ENCODE results near the gene KRTCAP2. TPM values are rescaled to one million over a fixed set of nuclear protein-coding genes. Genes with fewer than 3 reads are reported as not detected.

The KRTCAP2 gene
- total RNA-seq, 2 donors from 2014 or later, result 106 to 112 TPM

DNA sequence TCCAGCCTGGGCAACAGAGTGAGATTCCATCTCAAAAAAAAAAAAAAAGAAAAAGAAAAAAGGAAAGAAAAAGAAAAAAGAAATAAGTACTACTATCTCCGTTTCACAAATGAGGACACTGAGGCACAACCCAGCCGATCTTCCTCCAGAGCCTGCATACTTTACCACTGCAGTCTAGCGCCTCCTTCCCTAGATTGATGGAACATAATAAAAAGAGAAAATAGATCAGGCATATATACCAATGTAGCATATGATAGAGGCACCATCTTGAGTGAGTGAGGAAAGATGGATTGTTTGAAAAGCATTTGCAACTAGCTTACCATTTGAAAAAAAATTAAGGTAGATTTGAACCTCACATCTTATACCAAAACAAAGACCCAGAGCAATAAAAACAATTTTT is 27.6 kb downstream of the KRTCAP2 start:
- Histone ChIP-seq H3K27me3 (replicated peaks; ENCODE audit: insufficient read depth) (no peaks in the 10 kb centered on the region), H3K27ac (no peak overlapping the region), H3K4me1 (ENCODE audit: control insufficient read depth in 1 of 2, low read depth in 2 of 2) (no peaks in the 10 kb centered on the region), H3K9me3 (no peaks in the 10 kb centered on the region), H3K4me3 (no peak overlapping the region), H3K36me3 (no peaks in the 10 kb centered on the region)
- no peak for ATAC-seq (ENCODE audit: insufficient number of reproducible peaks, low FRiP score, low read depth)
- no peak for DNase-seq (ENCODE audit: low spot score)
- TF ChIP-seq, protein P1, sequence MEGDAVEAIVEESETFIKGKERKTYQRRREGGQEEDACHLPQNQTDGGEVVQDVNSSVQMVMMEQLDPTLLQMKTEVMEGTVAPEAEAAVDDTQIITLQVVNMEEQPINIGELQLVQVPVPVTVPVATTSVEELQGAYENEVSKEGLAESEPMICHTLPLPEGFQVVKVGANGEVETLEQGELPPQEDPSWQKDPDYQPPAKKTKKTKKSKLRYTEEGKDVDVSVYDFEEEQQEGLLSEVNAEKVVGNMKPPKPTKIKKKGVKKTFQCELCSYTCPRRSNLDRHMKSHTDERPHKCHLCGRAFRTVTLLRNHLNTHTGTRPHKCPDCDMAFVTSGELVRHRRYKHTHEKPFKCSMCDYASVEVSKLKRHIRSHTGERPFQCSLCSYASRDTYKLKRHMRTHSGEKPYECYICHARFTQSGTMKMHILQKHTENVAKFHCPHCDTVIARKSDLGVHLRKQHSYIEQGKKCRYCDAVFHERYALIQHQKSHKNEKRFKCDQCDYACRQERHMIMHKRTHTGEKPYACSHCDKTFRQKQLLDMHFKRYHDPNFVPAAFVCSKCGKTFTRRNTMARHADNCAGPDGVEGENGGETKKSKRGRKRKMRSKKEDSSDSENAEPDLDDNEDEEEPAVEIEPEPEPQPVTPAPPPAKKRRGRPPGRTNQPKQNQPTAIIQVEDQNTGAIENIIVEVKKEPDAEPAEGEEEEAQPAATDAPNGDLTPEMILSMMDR (IDR thresholded peaks at IDR 0.05), result no peak

DNA sequence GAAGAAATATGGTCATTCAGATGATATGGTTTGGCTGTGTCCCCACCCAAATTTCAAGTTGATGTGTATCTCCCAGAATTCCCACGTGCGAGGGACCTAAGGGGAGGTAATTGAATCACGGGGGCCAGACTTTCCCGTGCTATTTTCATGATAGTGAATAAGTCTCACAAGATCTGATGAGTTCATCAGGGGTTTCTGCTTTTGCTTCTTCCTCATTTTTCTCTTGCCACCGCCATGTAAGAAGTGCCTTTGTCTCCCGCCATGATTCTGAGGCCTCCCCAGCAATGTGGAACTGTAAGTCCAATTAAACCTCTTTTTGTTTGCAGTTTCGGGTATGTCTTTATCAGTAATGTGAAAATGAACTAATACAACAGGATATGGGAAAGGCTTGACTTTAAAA is 31.4 kb downstream of the KRTCAP2 start:
- no peaks in the 10 kb centered on the region for H3K36me3 ChIP-seq
- peaks cover 4 to 27% of the 10 kb centered on the region in 2 donors for H3K4me1 ChIP-seq (ENCODE audit: control insufficient read depth in 1 of 2, low read depth in 2 of 2)

DNA sequence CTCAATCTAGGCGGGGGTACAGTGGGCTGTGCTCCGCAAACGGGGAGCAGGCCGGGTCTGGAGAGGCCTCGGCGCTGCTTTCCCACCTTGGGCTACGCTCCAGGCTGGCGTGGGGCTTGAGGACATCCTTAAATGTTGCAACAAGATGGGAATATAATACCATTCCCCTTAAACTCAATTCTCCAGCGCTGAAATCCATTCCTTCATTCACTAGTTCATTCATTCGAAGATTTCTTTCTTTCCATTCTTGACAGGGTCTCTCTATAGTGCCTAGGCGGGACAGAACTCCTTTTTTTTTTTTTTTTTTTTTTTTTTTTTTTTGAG is 32.5 kb downstream of the KRTCAP2 start:
- no peak for ATAC-seq (ENCODE audit: insufficient number of reproducible peaks, low FRiP score, low read depth)
- H3K27ac ChIP-seq, result peak overlapping the region; percentile 77 to 88
- no peak for DNase-seq (ENCODE audit: low spot score)
- peak overlapping the region; percentile 74 for H3K4me3 ChIP-seq
- peaks cover 6 to 30% of the 10 kb centered on the region in 2 donors for H3K4me1 ChIP-seq (ENCODE audit: control insufficient read depth in 1 of 2, low read depth in 2 of 2)
- TF ChIP-seq, protein P1 (IDR thresholded peaks at IDR 0.05), result no peak
- H3K27me3 ChIP-seq (replicated peaks; ENCODE audit: insufficient read depth), result no peaks in the 10 kb centered on the region
- H3K9me3 ChIP-seq, result no peaks in the 10 kb centered on the region
- H3K36me3 ChIP-seq, result no peaks in the 10 kb centered on the region

More for the DNA sequence above, 31.4 kb downstream of the KRTCAP2 start:
- Histone ChIP-seq H3K4me3 (no peak overlapping the region), H3K9me3 (no peaks in the 10 kb centered on the region), H3K27ac (no peak overlapping the region), H3K27me3 (replicated peaks; ENCODE audit: insufficient read depth) (no peaks in the 10 kb centered on the region)
- DNase-seq (ENCODE audit: low spot score), result no peak
- TF ChIP-seq, protein P1 (IDR thresholded peaks at IDR 0.05), result no peak
- ATAC-seq (ENCODE audit: insufficient number of reproducible peaks, low FRiP score, low read depth), result no peak

DNA sequence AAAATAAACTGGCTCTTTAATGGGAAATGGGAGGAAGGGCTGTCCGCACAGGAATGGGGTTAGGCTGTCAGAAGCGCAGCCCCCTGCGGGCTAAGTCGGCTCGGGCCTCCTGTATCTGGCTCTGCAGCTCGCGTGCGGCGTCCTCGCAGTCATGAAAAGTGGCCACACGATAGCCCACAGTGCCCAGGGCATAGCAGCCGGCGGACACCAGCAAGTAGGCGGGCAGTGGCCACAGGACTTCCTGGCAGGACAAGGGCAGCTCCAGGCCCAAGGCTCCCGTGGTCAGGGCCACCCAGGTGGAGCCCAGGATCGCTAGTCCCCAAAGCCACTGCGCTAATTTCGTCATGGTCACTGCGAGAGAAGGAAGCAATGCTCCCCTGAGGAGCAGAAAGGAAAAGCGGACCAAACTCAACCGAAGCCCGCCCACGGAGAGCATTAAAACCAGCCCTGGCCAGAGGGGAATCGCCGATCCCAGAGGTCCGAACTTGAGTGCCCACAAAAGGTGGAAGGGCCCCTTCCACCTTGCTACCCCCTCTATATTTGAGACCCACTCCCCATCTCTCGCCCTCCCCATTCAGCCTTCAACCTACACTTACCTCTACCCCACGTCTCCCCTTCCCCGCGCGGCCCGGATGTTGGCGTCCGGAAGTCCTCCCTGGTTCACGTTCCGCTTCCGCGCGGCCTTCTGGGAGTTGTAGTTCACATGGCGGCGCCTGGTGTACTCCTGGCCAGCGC is 33.0 kb downstream of the KRTCAP2 start, which contains the start of gene DPM3:
TSS of gene DPM3 (minus strand) at position 637 of the 735 bp plus-strand sequence. CDS start at position 346, 291 bp downstream.
- TF ChIP-seq, protein P1 (IDR thresholded peaks at IDR 0.05), result no peak
- ATAC-seq (ENCODE audit: insufficient number of reproducible peaks, low FRiP score, low read depth) (no peak), DNase-seq (ENCODE audit: low spot score) (peak; percentile 82)
- H3K4me1 ChIP-seq (ENCODE audit: control insufficient read depth in 1 of 2, low read depth in 2 of 2), result peaks cover 6 to 30% of the 10 kb centered on the region in 2 donors
- H3K27me3 ChIP-seq (replicated peaks; ENCODE audit: insufficient read depth), result no peaks in the 10 kb centered on the region
- no peaks in the 10 kb centered on the region for H3K36me3 ChIP-seq
- no peaks in the 10 kb centered on the region for H3K9me3 ChIP-seq
- H3K27ac ChIP-seq, result peak within 1 kb of the TSS; percentile 77 to 88
- peak within 1 kb of the TSS; percentile 74 for H3K4me3 ChIP-seq

DNA sequence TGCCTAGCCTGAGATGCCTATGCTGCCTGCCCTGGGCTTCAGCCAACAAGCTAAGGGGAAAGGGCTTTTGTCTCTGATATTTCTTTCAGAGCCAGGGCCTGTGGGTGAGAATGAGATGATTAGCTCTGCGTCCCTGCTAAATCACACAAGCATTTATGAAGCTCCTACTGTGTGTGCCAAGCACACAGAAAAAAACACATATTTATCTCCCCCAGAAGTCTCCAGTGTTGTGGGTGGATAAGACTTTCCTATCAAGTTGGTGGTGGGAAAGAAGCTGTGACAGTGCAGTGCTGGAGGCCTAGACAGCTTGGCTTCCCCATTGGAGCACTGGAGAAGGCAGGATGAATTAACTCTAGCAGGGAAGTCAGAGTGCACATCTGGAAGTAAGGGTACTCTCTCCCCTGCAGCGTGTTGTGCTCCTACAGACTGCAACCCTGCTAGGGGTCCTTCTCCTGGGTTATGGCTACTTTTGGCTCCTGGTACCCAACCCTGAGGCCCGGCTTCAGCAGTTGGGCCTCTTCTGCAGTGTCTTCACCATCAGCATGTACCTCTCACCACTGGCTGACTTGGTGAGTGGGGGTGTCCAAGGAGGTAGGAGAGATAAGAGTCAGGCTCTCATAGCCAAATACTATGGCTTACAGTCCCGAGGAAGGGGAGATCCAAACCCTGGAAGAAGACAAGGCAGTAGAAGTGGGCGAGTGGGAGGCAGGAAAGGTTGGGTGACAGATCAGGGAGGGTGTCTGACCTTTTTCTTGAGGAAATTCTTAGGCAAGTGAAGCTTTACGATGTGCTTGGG is 35.8 kb downstream of the KRTCAP2 start:
- Histone ChIP-seq H3K4me1 (ENCODE audit: control insufficient read depth in 1 of 2, low read depth in 2 of 2) (peaks cover 12 to 40% of the 10 kb centered on the region in 2 donors), H3K9me3 (no peaks in the 10 kb centered on the region), H3K36me3 (no peaks in the 10 kb centered on the region), H3K27me3 (replicated peaks; ENCODE audit: insufficient read depth) (no peaks in the 10 kb centered on the region), H3K27ac (peak overlapping the region; percentile 94 to 100), H3K4me3 (peak overlapping the region; percentile 72)
- TF ChIP-seq, protein P1 (IDR thresholded peaks at IDR 0.05), result no peak
- ATAC-seq (ENCODE audit: insufficient number of reproducible peaks, low FRiP score, low read depth) (no peak), DNase-seq (ENCODE audit: low spot score) (no peak)

All from thoracic aorta (tissue), 2 donors.